Measurements from ENCODE around the gene HNF1B. TPM values are rescaled to one million over a fixed set of nuclear protein-coding genes. Genes with fewer than 3 reads are reported as not detected.

Gene HNF1B
- total RNA-seq, 2 experiments from 2014 or later = not detected

DNA sequence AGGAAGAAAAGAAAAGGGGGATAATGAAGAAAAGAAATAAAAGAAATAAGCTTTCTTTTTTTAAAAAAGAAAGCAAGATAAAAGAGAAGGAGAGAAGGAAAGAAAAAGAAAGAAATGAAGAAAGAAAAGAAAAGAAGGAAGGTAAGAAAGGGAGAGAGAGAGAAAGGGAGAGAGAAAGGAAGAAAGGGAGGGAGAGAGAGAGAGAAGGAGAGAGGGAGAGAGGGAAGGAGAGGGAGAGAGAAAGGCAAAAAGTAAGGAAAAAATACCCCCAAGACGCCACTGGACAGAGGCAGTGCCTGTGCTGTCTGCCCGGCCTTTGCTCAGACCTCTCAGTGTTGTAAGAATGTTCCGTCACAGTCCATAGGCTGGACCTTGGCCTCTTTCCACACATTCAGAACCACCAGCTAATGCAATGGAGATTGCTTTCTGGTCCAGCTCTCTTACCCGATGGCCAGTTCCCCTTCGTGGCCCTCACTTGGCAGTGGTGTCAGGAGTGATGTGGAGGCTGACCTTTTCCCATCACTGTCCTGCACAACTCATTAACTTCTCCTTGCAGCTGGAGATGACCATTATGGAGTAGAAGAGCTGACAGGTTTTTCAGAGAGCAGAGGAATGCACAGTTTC is 14.3 kb upstream of the HNF1B start:
- DNase-seq (no peak), ATAC-seq (ENCODE audit: poor library complexity) (no peak)
- no peak overlapping the region for H3K4me3 Mint-ChIP-seq
- no peaks in the 10 kb centered on the region for H3K9me3 ChIP-seq (ENCODE audit: control insufficient read depth in 1 of 2, insufficient read depth in 1 of 2, low read length in 2 of 2)
- peaks cover 16 to 18% of the 10 kb centered on the region in 2 experiments for H3K27me3 ChIP-seq (ENCODE audit: control insufficient read depth in 1 of 2, insufficient read depth in 2 of 2, low read length in 2 of 2)
- no peak overlapping the region for H3K27ac Mint-ChIP-seq
- no peaks in the 10 kb centered on the region for H3K4me1 ChIP-seq (ENCODE audit: insufficient read depth, low read length)
- TF ChIP-seq, protein P1, sequence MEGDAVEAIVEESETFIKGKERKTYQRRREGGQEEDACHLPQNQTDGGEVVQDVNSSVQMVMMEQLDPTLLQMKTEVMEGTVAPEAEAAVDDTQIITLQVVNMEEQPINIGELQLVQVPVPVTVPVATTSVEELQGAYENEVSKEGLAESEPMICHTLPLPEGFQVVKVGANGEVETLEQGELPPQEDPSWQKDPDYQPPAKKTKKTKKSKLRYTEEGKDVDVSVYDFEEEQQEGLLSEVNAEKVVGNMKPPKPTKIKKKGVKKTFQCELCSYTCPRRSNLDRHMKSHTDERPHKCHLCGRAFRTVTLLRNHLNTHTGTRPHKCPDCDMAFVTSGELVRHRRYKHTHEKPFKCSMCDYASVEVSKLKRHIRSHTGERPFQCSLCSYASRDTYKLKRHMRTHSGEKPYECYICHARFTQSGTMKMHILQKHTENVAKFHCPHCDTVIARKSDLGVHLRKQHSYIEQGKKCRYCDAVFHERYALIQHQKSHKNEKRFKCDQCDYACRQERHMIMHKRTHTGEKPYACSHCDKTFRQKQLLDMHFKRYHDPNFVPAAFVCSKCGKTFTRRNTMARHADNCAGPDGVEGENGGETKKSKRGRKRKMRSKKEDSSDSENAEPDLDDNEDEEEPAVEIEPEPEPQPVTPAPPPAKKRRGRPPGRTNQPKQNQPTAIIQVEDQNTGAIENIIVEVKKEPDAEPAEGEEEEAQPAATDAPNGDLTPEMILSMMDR (IDR thresholded peaks at IDR 0.05) = no peak
- H3K27ac ChIP-seq (ENCODE audit: low read depth in 1 of 2, low read length in 2 of 2) = no peak overlapping the region
- H3K36me3 ChIP-seq (ENCODE audit: insufficient read depth, low read length) = no peaks in the 10 kb centered on the region
- intact Hi-C loops (cut with DNase I, micrococcal nuclease) = no loop called here
- peaks cover 5% of the 10 kb centered on the region for H3K4me1 Mint-ChIP-seq (ENCODE audit: low read depth)
- no peak overlapping the region for H3K4me3 ChIP-seq (ENCODE audit: low read length)
- H3K27me3 Mint-ChIP-seq = peaks cover 52% of the 10 kb centered on the region
- ChIA-PET CTCF (no interaction called here), POLR2A (no interaction called here)
- H3K36me3 Mint-ChIP-seq (ENCODE audit: low read depth) = no peaks in the 10 kb centered on the region
- H3K9me3 Mint-ChIP-seq = no peaks in the 10 kb centered on the region

DNA sequence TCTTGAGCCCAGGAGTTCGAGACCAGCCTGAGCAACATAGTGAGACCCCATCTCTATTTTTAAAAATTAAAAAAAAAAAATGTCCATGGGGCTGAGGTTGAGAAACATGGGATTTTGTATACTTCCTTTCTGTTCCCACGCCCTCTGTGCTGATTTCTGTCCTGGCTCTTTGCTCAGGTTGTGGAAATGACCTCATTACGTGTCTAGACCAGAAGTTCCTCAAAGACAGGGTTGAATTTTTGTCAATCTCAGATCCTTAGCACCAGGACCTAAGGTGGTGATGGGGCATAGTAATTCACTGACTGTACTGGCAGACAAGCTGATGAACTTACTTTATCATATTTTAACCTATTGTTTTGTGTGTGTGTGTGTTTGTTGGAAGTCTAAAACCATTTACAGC is 11.2 kb upstream of the HNF1B start:
- Histone ChIP-seq H3K27ac (ENCODE audit: low read depth in 1 of 2, low read length in 2 of 2) (no peak overlapping the region), H3K4me1 (ENCODE audit: insufficient read depth, low read length) (no peaks in the 10 kb centered on the region), H3K27me3 (ENCODE audit: control insufficient read depth in 1 of 2, insufficient read depth in 2 of 2, low read length in 2 of 2) (peaks cover 0 to 15% of the 10 kb centered on the region in 2 experiments), H3K36me3 (ENCODE audit: insufficient read depth, low read length) (no peaks in the 10 kb centered on the region), H3K4me3 (ENCODE audit: low read length) (no peak overlapping the region), H3K9me3 (ENCODE audit: control insufficient read depth in 1 of 2, insufficient read depth in 1 of 2, low read length in 2 of 2) (no peaks in the 10 kb centered on the region)
- ChIA-PET CTCF (no interaction called here), POLR2A (no interaction called here)
- intact Hi-C loops (cut with DNase I, micrococcal nuclease) = no loop called here
- DNase-seq (peak in 2 of 14 experiments; percentile 11 to 26), ATAC-seq (ENCODE audit: poor library complexity) (no peak)
- no peaks in the 10 kb centered on the region for H3K9me3 Mint-ChIP-seq
- TF ChIP-seq, protein P1 (IDR thresholded peaks at IDR 0.05) = no peak
- no peak overlapping the region for H3K4me3 Mint-ChIP-seq
- peaks cover 41% of the 10 kb centered on the region for H3K27me3 Mint-ChIP-seq
- H3K4me1 Mint-ChIP-seq (ENCODE audit: low read depth) = peaks cover 2% of the 10 kb centered on the region
- no peak overlapping the region for H3K27ac Mint-ChIP-seq
- no peaks in the 10 kb centered on the region for H3K36me3 Mint-ChIP-seq (ENCODE audit: low read depth)

DNA sequence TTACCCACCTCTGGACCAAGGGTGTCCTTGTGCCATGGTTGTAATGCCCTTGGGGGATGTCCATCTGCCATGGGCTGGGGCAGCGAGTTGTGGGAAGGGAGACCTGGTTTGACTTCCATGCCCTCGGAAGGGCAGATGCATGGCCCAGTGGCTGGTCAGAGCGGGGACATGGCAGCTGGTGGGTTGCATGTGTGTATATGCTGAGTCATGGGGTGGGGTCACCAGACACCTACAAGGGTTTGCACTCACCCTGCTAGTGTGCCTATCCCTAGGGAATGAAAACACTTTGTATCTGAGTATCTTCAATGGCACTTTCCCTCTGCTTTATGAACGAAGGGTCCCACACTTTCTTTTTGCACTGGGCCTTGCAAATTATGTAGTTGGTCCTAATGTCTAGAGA is 10.6 kb upstream of the HNF1B start:
- Mint-ChIP-seq H3K4me3 (no peak overlapping the region), H3K27me3 (peaks cover 43% of the 10 kb centered on the region)

More for the DNA sequence above, 10.6 kb upstream of the HNF1B start:
- POLR2A ChIA-PET = interaction anchor here (0.9 kb wide), 1 partner anchor 10 kb away, joined by 4 read pairs; no protein-coding TSS in a partner anchor
- Histone ChIP-seq H3K36me3 (ENCODE audit: insufficient read depth, low read length) (no peaks in the 10 kb centered on the region), H3K4me3 (ENCODE audit: low read length) (no peak overlapping the region), H3K9me3 (ENCODE audit: control insufficient read depth in 1 of 2, insufficient read depth in 1 of 2, low read length in 2 of 2) (no peaks in the 10 kb centered on the region), H3K4me1 (ENCODE audit: insufficient read depth, low read length) (no peaks in the 10 kb centered on the region), H3K27ac (ENCODE audit: low read depth in 1 of 2, low read length in 2 of 2) (no peak overlapping the region), H3K27me3 (ENCODE audit: control insufficient read depth in 1 of 2, insufficient read depth in 2 of 2, low read length in 2 of 2) (peaks cover 0 to 15% of the 10 kb centered on the region in 2 experiments)
- CTCF ChIA-PET = no interaction called here
- Mint-ChIP-seq H3K9me3 (no peaks in the 10 kb centered on the region), H3K27ac (no peak overlapping the region), H3K36me3 (ENCODE audit: low read depth) (no peaks in the 10 kb centered on the region), H3K4me1 (ENCODE audit: low read depth) (no peaks in the 10 kb centered on the region)
- intact Hi-C loops (cut with DNase I, micrococcal nuclease) = no loop called here
- ATAC-seq (ENCODE audit: poor library complexity) (no peak), DNase-seq (no peak)
- TF ChIP-seq, protein P1 (IDR thresholded peaks at IDR 0.05) = no peak
